UCSD-AML1 (cell line): ENCODE data around the gene ATXN1.

ENCODE experiments used
- DNase-seq: peaks from one replicate; lab custom pipeline; 2025; ENCODE audit not compliant: unreplicated experiment; lab: John Stamatoyannopoulos, UW

The ATXN1 gene

GRCh38 chr6:16488813-16489212 lies 272.4 kb downstream of the ATXN1 start:
- no peak for DNase-seq

- DNase-seq, result no peak
These were observed 273.1 kb downstream of the ATXN1 start for GRCh38 chr6:16487996-16488674.

DNA sequence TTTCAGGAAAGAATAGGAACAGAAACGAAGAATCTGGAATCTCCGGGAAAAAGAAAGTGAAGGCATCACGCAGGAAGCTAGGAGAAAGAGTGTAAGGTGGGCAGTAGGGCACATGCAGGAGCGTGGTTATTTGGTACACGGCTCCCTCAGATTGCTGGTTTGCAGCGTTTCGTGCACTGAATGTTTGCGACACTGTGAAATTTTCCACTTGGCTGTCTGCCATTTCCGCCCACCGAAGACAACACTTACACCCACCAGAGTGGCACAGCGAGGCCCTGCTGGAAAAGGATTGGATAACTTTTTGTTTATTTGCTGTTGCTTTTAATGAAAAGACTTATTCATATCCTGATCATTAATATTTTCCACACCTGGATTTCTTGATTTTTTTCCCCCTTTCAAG lies 274.6 kb downstream of the ATXN1 start:
- DNase-seq, result no peak

DNA sequence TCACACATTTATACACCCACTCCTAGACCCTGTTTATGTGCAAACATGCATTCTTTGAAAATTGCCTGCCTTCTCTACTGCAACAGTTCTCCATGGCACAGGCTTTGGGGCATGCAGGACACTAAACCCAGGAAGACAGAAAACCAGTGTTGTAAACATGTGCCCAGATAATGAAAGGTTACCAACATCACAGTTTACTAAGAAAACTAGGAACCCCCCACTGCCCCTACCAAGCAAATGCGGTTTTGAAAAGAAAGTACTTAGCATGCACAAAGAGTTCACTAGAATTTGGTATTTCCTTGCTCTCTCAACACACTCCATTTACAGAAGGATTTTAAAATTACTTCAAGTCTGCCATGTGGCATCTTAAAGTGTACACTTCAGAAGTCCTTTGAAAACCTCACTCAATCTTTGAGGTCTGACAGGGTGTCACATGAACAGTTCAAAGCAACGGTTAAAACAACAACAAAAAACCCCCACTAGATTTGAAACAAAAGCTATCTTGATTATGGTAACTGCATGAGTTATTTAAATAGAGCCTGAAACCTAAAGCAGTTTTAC lies 277.9 kb downstream of the ATXN1 start:
- DNase-seq, result no peak

DNA sequence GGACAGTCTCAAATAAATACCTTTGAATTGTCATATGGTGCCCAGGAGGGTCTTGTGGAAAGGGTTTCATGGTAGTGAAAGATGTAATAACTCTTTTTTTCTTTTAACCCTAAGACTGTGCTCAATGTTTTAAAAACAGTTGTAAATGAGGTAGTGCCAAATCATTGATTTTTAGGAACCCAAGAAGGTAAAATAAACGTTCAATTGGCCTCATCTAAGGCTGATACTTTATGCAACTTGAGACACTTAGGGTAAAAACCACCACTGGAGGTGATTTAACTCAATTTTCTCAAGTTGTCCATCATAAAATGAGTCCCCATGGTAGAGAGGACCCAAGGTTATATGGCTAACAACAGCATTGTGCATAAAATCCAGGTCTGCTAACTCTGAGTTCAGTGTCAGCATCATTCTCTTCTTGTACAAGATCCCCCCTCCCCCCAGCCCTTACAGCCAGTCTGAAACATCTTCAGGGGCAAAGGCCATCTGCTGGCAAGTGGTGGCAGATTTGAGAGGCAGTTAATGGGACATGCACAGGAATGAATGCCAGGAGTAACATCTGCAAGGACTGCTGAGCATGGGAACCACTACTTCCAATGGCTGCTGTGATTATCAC lies 278.5 kb downstream of the ATXN1 start:
- DNase-seq, result no peak

- DNase-seq, result no peak
These were observed 279.4 kb downstream of the ATXN1 start for GRCh38 chr6:16481697-16482399.

DNA sequence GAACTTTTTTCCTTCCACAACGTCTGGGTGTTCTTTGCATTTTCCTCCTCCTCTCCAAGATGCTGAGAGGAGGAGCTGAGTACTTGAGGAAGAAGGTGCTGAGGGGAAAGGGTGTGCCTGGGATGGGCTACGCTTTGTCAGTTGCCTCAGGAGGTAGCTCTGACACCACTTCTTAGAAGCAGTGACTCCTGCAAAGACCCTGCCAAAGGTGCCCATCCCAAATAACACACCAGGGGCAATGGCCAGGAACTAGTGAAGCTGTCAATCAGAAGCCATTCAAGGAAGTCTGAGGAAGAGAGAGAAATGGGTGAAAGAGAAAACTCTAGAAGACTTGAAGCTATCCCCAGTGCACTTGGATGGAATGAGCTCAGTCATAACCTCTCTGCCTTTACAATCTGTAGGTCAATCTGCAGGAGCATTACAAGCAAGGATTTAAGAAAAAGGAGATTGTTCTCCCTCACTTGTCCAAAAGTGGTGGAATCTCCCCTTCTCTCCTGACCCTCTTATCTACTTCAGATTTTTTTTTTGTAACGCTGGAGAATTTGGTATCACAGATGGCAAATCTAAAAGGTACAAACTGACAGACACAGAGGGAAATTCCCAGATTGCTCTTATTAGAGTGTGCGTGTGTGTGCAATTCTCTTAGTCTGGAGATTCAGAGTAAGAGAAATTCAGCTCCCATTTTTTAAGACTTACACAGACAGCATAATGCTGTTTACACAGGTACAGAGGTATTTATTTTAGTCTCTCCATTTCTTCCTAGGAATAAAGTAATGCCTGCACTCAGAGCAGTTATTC lies 280.3 kb downstream of the ATXN1 start:
- no peak for DNase-seq

- no peak for DNase-seq
These were observed 283.7 kb downstream of the ATXN1 start for GRCh38 chr6:16477367-16478149.

DNA sequence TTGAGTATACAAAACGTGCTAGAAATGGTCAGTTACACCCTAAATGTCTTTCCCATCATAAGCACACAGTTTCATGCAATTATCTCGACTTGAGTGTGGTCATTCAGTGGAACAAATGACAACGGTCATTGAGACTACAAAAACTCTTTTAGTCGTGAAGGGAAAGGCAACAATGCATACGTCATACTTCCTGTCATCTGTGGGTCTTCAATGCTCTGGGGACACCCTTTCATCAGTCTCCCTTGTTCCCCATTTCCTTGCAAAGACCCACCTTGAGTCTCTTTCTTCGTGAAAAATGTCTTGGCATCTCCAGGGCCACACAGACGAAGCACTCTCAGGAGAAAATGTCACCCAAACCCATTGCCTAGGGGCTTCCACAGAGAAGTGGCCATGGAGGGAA lies 284.4 kb downstream of the ATXN1 start:
- no peak for DNase-seq

DNA sequence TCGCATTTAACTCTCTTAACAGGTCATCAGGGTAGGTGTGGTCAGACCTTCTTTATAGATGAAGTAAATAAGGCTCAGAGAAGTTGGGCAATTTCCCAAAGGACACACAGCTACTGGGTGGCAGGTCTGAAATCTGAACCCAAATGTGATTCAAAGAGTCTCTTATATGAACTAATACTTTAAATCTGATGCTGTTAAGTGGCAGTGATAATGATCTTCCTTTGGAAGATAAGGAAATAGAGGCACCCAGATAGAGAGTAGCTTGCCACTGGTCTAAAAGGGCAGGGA lies 285.8 kb downstream of the ATXN1 start:
- DNase-seq, result no peak

DNA sequence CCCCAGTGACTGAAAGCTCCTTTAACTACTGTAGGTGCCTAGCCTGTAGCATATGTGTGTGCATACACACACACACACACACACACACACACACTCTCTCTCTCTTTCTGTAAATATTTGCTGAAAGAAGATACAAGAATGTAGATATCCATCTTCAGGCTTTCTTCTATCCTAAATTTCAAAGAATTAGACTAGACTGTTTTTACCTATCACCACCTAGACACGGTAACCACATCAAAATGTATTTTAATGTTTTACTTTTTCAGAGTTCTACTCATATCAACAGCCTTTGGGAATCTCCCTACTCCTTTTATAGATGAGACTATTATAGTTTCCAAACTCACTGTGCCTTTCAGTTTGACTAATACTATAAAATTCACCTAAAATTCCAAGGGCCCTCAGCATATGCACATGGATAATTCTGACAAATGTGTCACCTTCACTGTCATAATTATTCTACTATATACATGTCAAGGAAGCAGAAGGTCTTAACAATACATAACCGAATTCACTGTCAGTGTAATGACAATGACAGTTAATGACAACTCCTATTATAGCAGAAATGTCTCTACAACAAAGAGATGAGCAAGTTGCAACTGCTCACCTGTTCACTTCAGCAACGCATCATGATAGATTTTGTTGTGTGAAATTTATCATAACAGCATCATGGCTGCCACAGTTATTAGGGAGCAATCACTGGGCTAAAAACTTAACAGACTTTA lies 286.3 kb downstream of the ATXN1 start:
- DNase-seq, result no peak

- DNase-seq, result no peak
These were observed 287.1 kb downstream of the ATXN1 start for GRCh38 chr6:16473908-16474771.

DNA sequence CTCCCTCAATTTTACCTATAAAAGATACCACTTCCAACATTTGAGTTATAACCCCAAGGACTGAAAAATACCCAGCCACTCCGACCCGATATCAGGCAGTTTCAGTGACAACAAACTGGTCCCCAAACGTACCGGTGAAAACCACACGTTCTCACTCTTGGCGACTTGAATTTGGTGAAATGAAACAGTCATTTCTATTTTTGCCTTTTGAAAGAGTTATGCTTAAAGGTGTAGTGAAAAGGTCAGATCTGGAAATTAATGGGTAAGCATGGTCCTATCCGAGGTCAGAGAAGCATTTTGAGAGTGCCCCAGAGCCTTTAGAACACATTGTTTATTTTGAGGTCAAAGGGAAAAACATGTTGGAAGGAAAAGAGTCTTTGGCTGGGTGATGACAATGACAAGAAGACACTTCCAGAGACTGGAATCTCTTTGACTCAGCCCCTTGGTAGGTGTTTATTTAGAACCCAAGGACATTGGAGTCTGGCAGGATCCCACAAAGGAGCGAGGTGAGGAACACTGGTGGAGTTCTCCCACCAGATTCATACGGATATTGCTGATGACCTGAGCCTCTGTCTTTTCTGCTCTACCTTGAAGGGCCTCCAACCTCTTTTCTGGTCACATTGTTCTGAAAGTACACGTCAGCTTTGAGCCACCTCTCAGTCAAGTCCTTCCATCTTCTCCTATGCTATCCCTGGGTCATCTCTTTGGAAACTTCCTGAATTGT lies 287.9 kb downstream of the ATXN1 start:
- DNase-seq, result no peak

DNA sequence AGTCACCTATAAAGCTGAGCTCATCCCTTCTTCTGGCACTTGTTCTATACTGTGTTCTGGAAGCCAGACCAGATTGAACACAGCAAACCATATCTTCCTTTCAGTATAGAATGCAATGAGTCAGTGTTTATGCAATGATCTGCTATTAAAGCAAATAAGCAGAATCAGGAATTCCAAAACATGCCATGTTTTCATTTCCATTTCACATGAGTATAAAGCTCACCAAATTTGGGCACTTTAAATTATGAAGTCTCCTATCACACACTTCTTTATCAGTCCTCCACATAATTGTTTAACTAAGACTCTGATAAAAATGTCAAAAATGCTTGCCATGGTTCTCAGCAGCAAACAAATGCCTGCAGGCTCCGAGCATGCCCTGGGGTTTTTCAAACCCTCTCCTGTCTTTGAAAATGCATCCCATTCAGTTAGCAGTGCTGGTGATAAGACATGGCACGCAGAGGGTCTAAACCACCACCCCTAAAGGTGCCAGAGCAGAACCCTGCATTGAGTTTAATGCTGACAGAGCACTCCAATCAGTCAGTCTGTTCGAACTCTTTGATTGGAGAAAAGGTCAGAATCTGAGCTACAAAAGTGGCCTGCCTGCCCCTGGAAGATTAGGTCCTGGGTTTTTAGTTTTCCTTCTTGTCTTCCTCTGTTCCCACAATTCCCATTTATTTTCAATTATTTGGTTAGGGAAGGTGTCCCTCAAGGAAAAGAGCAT lies 288.8 kb downstream of the ATXN1 start:
- DNase-seq, result no peak

DNA sequence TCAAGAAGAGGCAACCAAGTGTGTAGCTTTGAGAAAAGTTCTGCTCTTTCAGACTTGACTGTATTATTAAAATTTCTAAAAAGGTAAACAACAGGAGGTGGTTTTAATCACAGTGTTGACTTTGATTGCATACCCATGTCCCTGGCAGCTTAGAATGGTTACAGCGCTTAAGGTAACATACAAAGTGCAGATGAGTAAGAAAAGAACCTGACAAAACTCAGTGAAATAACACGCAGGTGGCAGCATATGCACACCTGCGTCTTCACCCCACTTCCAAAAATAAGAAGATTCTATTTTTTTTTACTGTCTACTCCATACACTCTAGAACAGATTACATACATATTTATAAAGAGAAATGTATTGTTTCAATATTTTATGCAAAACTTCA lies 289.4 kb downstream of the ATXN1 start:
- no peak for DNase-seq

DNA sequence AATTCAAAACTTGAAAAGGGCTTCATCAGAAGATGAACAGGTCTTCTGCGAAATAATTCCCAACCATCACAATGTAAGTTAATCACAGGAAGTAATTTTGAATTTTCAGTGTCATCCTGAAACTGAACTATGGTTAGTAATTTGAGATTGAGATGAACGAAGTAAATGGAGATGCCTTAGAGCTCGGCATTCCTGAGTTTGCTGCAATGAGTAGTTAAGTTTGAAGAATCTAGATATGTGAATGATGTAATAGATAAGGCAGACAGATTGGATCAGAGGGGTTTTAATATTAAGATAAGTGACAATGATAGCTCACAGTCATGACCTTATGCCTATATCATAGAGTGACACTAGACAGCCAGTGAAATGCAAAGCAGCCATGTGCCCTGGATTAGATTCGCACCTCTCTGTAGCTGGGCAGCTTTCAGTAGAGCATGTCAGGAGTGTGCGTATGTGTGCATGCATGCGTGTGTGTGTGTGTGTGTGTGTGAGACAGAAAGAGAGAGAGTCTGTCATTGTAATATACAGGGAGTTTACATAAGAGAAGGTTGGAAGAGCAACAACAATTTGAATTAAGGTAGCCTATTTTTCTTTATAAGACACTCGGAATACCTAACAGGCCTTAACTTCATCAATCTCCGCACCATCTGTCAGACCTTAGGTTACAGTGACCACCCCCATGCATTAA lies 289.9 kb downstream of the ATXN1 start:
- no peak for DNase-seq

DNA sequence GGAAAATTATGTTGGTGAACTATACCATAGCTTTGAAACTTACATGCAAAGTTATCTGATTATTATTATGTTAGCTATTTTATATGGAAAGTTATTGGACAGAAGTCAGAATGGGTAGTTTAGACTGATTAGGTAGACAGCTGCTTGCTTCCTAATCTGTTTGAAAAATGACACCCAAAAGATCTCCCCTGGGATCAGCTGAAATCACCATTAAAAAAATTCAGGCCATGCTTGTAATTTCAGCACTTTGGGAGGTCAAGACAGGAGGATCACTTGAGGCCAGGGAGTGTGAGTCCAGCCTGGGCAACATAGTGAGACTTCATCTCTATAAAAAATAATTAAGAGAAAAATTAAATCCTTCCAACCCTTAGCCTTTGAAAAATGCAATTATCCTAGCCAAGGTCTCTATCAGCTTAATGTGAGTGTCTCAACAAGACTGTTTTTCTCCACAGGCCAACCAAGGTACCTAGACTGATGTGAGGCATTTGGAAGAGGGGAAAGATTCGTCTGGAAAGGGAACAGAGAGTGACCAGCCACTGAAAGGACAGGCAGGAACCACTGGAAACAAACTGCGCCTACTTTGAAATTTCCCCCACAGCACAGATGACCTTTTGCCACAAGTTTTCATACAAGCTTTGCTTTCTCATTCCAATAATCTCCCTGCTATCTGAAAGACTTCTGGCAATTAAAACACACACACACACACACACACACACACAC lies 290.6 kb downstream of the ATXN1 start:
- no peak for DNase-seq
